SK-N-DZ (cell line): Measurements from ENCODE around the gene GALE. TPM values are rescaled to one million over a fixed set of nuclear protein-coding genes. Genes with fewer than 3 reads are reported as not detected.
"Not testable (repeated sequence)": the region's sequence is repeated elsewhere in the genome, so short reads cannot be mapped to it uniquely, and the experiment has no call there.

Experiments used
- DNase-seq: peaks from one replicate; pipeline ENCODE4 v3.0.0-alpha.2; 2015; ENCODE audit warnings: low spot score
- polyA plus RNA-seq, 2 experiments: library from polyadenylated mRNA; depleted of rRNA; stranded (reverse); fragments of >200 nt; gene quantifications; 2 replicates each; pipeline ENCODE4 v1.2.3, GENCODE V29; 2014

Gene GALE
- polyA plus RNA-seq (2014; cell fraction: cytosol; rRNA removed), result 36.4 and 42.1 TPM in 2 replicates
- polyA plus RNA-seq (2014; cell fraction: nucleus; rRNA removed), result 63.3 TPM in 2 replicates

DNA sequence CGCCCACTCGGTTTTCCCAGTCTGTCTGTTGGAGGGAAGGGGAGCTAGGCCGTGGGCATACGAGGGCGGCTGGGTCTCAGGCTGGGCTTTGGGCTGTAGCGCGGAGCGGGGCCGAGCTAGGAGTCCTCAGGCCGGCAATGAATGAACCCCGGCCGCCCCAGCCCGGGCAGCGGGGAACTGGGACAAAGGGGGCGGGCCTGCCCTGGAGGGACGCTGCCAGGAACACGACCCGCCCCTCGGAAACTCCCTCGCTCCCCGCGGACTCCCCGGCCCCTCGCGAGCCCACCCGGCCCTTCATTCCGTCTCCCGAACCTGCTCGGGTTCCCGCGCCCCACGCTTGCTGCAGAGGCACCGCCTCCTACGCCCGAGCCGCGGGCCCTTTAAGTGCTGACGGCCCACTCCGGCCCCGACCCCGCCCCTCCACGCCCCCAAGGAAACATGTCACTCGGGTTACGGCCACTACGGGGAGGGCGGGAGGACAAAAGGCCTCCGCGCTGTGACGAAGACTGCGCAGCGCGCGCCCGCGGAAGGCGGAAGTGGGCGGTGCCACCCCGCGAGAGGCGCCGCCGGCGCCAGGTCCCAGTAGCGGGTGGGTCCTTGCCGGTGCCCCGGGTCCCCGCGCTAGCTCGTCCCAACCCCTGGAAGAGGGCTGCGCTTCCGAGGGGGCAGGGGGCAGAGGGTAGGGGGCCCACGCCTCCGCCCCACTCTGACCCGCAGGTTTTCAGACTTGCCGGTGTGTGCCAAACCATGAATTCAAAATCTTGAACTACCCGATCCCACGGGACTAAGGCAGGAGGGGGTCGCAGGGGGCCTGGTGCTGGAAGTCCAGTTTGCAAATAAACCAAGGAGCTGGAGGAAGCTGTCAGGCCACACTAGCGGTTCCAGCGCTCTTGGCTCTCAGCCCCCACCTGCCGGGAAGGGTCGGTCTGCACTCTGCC lies at the start of gene GALE:
Gene GALE (minus strand): TSS at position 355 of the 938 bp plus-strand sequence. CDS start 1,747 bp downstream, outside the sequence.
- peak; percentile 86 for DNase-seq

DNA sequence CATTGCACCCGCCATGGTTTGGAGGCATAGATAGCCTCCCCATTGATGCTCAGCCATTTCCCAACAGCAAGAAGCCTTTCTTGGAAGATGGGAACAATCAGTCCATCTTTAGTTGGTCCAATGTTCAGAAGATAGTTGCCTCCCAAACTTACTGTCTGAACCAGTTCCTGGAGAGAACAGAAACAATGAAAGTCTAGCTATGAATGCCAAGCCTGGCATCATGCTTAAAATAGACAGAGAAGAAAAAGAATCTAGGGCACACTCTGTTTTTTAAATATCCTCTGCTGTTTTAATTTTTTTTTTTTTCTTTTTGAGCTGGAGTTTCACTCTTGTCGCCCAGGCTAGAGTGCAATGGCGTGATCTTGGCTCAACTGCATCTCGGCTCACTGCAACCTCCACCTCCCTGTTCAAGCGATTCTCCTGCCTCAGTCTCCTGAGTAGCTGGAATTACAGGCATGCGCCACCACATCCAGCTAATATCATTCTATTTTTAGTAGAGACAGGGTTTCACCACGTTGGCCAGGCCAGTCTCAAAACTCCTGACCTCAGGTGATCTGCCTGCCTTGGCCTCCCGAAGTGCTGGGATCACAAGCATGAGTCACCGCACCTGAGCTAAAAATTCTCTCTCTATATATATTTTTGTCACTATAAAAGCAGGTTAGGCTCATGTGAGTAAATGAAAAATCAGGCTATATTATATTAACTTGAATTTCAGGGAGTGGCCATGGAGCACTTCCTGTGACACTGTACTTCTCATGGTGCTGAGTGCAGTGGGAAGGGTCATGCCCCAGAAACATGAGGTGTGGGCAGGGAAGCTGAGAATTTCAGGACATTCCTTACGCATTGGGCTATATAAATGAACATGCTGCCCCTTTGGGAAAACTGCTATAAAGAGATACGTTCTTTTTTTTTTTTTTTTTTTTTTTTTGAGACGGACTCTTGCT lies 48.4 kb upstream of the GALE start:
- no peak for DNase-seq

DNA sequence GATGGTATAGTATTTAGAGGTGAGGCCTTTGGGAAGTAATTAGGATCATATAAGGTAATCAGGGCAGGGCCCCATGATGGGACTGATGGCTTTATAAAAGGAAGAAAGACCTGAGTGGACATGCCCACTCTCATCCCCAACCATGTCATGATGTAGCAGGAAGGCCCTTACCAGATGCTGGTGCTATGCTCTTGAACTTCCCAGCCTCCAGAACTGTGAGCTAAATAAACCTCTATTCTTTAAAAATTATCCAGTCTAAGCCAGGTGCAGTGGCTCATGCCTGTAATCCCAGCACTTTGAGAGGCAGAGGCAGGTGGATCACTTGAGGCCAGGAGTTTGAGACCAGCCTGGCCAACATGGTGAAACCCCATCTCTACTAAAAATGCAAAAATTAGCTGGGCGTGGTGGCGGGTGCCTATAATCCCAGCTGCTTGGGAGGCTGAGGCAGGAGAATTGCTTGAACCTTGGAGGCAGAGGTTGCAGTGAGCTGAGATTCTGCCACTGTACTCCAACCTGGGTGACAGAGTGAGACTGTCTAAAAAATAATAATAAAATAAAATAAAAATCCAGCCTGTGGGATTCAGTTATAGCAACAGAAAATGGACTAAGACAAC lies 47.0 kb upstream of the GALE start:
- DNase-seq, result not testable (repeated sequence)

- DNase-seq, result no peak
Measured at GRCh38 chr1:23845163-23845562, 44.6 kb upstream of the GALE start.

DNA sequence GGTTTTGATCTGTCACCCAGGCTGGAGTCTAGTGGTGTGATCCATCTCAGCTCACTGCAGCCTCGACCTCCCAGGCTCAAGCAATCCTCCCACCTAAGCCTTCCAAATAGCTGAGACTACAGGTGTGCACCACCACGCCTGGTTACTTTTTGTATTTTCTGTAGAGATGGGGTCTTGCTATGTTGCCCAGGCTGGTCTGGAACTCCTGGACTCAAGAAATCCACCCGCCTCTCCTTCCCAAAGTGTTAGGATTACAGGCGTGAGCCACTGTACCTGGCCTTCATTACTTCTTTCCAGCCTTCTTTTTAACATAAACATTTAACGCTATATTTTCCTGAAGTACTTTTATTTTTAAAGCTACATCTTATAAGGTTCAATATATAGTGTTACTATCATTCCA lies 43.1 kb upstream of the GALE start:
- DNase-seq, result no peak

DNA sequence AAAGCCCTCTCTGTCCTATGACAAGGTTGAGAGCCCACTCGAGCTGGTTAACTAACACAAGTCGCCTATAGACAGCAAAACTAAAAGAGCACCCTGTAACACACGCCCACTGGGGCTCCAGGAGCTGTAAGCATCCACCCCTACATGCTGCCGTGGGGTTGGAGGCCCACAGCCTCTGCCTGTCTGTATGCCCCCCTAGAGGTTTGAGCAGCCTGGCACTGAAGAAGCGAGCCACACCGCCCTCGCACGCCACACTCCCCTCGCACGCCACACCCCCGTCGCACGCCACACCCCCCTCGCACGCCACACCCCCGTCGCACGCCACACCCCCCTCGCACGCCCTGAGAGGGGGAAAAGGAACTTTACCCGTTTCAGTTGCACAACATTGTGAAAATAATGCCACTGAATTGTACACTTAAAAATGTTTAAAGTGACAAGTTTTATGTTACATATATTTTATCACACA lies 37.9 kb upstream of the GALE start:
- peak; percentile 18 for DNase-seq

GRCh38 chr1:23837908-23838307 lies 37.4 kb upstream of the GALE start:
- no peak for DNase-seq

GRCh38 chr1:23836037-23836436 lies 35.5 kb upstream of the GALE start:
- no peak for DNase-seq

GRCh38 chr1:23834156-23834555 lies 33.6 kb upstream of the GALE start:
- DNase-seq, result not testable (repeated sequence)

- no peak for DNase-seq
Measured at GRCh38 chr1:23827717-23828116, 27.2 kb upstream of the GALE start.

DNA sequence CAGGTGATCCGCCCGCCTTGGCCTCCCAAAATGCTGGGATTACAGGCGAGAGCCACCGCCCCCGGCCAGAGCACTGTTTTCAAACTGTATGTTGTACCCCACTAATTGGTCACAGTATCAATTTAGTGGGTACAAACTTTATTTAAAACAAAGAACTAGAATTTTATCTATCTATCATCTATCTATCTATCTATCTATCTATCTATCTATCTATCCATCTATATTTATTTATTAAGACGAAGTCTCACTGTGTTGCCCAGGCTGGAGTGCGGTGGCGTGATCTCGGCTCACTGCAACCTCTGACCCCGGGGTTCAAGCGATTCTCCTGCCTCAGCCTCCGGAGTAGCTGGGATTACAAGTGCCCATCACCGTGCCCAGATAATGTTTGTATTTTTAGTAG lies 26.0 kb upstream of the GALE start:
- not testable (repeated sequence) for DNase-seq

GRCh38 chr1:23825762-23826522 lies 25.4 kb upstream of the GALE start:
- DNase-seq, result no peak

- DNase-seq, result peak; percentile 80
Measured at GRCh38 chr1:23825076-23825761, 24.7 kb upstream of the GALE start, which contains the start of gene HMGCL. HMGCL (minus strand) TSS chr1:23825429; CDS start chr1:23825415, 14 bp downstream.

GRCh38 chr1:23824711-23825075 lies 24.1 kb upstream of the GALE start:
- no peak for DNase-seq

DNA sequence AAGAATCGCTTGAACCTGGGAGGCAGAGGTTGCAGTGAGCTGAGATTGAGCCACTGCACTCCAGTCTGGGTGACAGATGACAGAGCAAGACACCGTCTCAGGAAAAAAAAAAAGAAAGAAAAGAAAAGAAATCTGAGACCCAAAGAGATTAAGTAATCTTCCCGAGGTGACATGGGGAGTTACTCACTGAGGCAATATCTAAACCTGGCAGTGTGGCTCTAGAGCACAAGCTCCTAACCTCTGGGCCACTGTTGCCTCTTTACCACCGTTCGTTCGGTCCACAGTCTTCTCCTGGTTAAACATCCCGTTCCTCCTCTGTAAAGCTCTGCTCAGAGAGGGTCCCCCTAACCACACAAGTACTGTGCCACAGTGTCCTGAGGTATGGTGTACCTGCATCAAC lies 23.2 kb upstream of the GALE start:
- DNase-seq, result no peak

GRCh38 chr1:23817633-23818032 lies 17.1 kb upstream of the GALE start:
- DNase-seq, result no peak

DNA sequence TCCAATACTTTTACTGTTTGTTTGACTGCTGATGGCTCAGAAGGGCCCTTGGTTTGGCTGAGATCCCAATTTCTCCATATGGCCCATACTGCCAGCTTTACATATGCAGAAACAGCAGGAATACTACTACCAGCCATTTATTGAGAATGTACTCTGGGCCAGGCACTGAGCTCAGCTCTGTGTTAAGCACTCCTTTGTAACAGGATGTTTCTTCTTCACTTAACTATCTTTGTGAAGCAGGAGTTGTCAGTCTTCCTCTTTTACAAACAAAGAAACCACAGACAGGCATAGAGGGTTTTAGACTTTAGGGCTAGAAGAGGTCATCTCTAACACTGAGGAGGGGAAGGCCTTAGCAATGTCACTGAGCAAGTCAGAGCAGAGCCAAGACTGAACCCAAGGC lies 16.4 kb upstream of the GALE start:
- no peak for DNase-seq

- no peak for DNase-seq
Measured at GRCh38 chr1:23816361-23816760, 15.8 kb upstream of the GALE start.

- no peak for DNase-seq
Measured at GRCh38 chr1:23814016-23814415, 13.5 kb upstream of the GALE start.
